Ecto neural progenitor cell (in vitro differentiated cells): ENCODE results near the gene MYO18B.

ENCODE experiments used
- DNase-seq: peaks from one replicate; pipeline ENCODE4 v3.0.0-alpha.2; 2018; ENCODE audit warnings: low spot score

MYO18B gene

GRCh38 chr22:25996669-25997068 is 254.7 kb downstream of the MYO18B start:
- no peak for DNase-seq

DNA sequence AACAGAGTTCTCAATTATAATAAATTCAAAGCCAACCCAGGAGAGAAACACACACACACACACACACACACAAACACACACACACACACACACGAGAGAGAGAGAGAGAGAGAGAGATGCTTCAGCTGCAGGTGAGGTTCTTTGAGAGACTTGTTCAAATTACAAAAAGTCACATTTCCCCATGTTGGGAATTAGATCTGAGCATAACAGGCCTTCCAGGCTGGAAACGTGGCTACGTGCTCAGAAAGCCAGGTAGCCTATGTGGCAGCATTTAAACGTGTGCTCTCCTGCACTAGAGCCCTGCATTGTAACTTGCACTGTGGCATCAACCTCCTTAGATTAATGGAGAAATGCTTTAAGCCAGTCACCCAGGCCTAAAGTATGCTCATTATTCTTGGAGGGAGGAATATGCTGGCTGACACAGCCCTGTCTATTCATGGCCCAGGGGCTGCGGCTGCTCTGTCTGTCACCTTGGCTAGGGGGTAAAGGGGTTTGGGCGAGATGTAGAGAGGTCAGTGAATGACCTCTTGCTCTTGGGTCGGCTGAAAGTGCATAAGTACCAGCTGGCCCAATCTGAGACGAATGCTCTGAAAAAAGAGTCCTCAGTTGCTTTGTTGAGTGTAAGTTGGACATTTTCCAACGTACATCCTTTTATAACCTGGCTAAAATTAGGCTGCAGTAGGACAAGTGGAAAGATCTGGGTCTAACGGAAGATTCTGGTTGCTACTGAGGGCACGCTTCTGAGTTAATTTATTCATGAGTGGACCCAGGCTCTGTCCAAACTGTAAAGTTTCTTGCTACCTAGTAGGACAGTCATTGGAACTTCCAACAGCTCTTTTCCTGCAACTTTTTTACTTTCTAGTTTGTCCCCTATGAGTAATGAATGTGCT is 256.1 kb downstream of the MYO18B start:
- DNase-seq, result no peak

DNA sequence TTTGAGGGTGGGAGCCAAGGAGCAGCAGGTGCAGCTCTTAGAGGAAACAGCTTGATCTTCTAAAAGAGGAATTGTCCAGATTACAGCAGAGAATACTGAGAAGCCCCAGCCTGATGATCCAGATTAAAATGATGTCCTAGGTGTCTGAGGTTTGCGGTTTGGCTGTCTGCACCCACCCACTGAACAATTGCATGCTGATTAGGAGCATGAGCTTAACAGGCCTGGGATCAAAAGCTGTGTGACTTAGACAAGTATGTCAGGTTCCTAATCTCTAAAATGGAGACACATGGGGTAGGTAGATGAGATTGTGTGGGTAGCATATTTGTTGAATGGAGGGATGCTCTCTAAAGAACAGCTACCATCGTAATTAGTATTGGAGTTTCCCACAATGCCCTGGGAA is 260.5 kb downstream of the MYO18B start:
- DNase-seq, result no peak

DNA sequence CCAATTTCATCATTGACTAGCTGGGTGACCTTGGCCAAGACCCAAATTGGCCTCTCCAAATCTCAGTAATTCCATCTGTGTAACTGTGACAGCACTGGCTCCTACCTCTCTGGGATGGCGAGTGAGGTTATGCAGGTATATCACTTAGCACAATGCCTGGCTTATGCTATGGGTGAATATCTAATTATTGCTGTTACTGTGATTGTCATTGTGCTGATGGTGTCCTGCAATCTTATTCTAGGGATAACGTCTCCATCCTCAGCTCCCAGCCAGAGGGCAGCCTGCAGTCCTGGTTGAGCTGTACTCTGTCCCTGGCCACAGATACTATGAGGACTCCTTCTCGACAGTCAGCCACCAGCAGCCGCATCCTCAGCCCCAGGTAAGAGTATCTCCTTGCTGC is 262.5 kb downstream of the MYO18B start:
- DNase-seq, result no peak

- DNase-seq, result no peak
Measured at GRCh38 chr22:26008587-26008986, 266.6 kb downstream of the MYO18B start.

GRCh38 chr22:26016916-26017315 is 274.9 kb downstream of the MYO18B start:
- no peak for DNase-seq

- DNase-seq, result no peak
Measured at GRCh38 chr22:26017932-26018331, 275.9 kb downstream of the MYO18B start.

DNA sequence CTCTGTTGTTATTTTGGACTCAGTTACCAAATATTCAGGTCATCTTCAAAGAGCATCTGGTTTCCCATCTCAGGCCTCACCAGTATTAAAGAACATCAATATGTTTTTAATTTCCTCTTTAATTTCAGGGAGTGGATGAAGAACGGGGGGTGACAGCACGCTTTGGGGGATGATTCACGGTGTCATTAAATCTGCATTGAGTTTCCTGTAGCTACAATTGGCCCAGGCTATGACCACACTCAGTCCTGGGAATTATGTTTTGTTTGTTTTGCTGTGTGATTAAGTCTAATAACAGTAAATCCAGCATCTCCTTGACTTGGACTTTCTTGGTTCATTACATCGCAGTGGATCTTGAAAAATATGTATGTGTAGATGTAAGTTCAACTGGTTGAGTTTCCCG is 277.6 kb downstream of the MYO18B start:
- DNase-seq, result no peak

DNA sequence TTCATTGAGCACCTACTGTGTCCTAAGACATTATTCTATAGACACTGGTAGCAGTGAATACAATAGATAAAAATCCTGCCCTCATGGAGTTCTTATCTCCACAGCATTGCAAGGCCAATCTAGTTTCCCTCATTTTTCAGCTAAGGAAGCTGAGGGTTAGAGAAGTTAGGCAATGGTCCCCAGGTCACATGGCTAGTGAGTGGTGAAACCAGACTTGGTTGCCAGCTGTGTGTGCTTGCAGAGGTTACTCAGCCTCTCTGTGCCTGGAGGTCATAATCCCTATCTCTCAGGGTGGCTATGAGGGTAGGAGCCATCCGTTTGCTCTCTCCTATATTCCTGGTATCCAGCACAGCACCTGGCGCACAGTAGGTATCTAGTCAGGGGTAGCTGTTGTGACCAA is 279.5 kb downstream of the MYO18B start:
- DNase-seq, result no peak

DNA sequence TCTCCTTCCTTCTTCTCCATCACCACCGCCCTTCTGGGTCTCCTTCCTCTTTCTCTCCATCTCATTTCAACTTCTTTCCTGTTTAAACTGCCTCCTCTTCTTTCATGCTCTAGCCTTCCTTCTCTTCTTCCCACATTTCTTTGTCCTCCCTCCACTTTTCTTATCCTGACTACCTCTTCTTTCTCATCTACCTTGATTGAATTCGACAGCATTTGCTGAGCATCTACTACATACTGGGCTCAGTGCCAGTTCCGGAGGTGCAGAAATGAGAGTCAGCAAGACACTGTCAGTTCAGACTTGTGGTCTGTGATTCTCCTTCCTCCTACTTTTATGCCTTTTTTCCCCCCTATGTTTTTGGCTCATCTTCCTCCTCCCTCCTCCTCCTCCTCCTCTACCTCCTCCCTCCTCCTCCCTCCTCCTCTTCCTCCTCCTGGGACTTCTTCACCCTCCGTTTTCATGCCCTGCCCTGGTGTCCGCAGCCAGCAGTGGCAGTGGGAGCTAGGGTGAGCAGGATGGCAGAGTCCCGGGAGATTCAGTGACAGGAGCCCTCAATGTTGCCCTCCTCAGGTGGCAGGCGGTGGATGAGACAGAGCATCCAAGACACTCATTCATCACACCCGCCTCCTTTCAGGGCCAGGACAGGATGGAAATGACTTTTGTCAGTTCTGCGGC is 281.3 kb downstream of the MYO18B start:
- DNase-seq, result no peak

DNA sequence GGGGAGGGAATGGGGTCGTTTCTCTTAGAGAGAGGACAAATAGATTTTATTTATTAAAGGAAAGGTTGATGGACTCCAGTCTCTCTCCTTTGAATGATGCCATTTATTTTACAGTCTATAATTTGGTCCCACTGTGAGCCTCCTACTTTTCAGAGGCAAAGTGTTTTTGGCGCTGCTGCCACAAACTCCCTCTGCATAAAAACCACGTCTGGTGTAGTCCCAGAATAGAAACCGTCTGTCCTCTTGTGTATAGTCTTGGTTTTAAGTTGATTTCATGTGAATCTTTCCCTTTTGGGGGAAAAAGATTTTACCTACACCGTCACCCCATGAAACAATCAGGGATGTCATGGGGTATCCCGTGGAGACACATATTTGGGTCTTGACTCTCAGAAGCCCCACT is 283.6 kb downstream of the MYO18B start:
- no peak for DNase-seq

- DNase-seq, result no peak
Measured at GRCh38 chr22:26027341-26027740, 285.4 kb downstream of the MYO18B start.

- DNase-seq, result no peak
Measured at GRCh38 chr22:26031641-26032040, 289.7 kb downstream of the MYO18B start.

DNA sequence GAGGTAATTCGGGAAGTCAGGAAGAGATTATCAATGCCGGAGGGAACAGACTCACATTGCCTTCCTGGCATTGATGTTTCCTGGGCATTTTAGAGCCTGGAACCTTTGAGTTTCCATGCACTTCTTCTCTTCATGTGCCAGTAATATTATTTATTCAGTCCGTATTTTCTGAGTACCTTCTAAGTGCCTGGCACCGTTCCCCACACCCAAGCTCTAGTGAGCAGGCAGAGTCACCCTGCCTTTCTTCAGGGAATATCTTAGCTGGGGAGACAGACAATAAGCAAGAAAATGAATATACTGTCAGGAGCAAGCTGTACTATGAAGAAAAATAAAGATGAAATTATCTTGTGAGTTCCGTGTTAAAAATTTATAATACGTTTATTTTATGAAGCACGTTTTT is 291.1 kb downstream of the MYO18B start:
- no peak for DNase-seq

GRCh38 chr22:26033586-26033985 is 291.6 kb downstream of the MYO18B start:
- DNase-seq, result no peak

DNA sequence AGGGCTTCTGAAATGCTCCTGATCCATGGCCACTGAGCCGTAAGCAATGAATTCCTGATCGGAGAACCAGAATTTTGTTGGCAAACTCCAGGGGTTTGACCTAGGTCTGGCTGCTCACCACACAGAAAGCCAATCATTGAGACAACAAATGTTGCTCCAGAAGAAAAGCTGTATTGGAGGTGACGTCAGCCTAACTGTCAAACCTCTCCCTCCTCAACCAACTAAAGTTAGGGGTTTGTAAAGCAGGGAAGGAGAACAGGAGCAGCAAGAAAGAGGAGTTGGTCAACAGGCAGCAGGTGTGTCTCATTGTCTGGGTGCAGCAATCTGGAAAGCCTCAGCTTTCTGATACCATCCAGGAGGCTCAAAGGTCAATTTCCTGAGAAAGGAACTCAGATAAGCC is 293.5 kb downstream of the MYO18B start:
- DNase-seq, result no peak

GRCh38 chr22:26038365-26038764 is 296.4 kb downstream of the MYO18B start:
- DNase-seq, result no peak

GRCh38 chr22:26041931-26042330 is 299.9 kb downstream of the MYO18B start:
- no peak for DNase-seq

DNA sequence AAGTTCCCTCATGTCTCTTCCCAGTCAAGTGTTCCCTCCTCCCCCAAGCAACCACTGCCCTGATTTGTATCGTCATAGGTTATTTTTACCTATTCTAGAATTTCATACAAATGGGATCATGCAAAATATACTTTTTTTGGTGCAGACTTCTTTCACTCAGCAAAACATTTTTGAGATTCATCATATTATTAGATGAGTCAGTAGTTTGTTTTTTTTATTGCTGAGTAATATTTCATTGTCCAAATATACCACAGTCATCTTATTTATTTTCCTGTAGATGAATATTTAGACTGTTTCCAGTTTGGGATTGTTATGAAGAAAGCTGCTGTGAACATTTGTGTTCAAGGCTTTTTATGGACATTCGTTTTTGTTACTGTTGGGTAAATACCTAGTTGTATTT is 301.0 kb downstream of the MYO18B start:
- DNase-seq, result no peak

GRCh38 chr22:26045051-26045450 is 303.1 kb downstream of the MYO18B start:
- no peak for DNase-seq

DNA sequence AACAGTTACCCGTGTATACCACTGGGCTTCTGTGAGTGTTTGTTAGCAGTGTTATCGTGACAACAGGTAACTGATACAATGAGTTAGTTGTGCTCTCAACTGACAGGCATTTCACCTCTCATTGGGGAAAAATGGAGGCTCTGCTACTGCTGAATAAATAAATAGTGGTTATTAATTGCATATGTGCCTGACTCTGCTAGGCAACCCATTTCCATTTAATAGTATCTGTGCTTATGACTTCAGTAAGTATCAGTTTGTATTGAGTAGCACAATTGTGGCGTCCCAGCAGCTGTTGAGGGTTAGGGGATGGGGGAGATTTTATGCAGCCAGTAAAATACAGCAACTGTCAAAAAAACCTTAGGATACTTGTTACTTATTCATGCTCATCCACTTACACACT is 303.9 kb downstream of the MYO18B start:
- DNase-seq, result no peak

DNA sequence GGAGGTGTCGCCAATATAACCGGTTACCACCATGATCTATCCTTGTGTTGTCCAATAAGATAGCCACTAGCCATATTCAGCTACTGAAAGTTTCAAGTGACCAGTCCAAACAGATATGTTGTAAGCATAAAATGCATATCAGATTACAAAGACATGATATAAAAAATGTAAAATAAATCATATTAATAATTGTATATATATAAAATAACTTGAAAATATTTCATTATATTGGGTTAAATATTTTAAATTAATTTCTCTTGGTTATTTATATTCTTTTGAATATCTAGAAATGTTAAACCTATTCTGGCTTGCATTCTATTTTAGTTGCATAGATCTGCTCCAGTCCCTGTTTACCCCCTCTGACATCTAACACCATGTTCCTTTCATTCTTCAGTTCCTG is 305.5 kb downstream of the MYO18B start:
- DNase-seq, result no peak

DNA sequence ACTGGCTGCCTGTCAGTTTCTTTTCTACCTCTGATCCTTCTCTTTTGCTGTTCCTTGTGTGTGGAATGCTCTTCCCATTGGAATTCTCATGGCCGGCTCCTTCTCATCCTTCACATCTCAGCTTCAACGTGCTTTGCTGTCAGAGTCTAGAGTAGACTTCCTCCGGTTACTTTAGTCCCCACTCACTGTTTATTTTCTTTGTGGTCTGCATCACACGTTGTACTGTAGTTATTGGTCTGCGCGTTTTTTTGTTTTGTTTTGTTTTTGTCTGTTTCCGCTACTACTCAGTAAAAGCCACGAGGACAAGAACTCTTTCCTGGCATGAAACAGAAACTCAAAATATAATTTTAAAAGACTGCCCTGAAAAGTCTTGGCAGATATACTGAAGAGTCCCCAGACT is 305.9 kb downstream of the MYO18B start:
- no peak for DNase-seq

GRCh38 chr22:26050079-26050478 is 308.1 kb downstream of the MYO18B start:
- DNase-seq, result no peak
